Muscle layer of colon (tissue), 2 donors: ENCODE results near the gene CARMIL3.
"Not testable (repeated sequence)": the region's sequence is repeated elsewhere in the genome, so short reads cannot be mapped to it uniquely, and the experiment has no call there.

Experiments
- H3K27ac ChIP-seq: one replicate; pipeline ENCODE4 v1.7.0; 2013; ENCODE audit warnings: low read depth, mild to moderate bottlenecking, low read length, moderate library complexity
- H3K27me3 ChIP-seq, 2 donors: one replicate each; pipeline ENCODE4 v1.7.0; 2013; ENCODE audit warnings: low read length in 2 of 2, mild to moderate bottlenecking in 2 of 2; ENCODE audit not compliant: insufficient read depth in 2 of 2, control insufficient read depth in 1 of 2
- H3K36me3 ChIP-seq: one replicate; pipeline ENCODE4 v1.7.0; 2013; ENCODE audit warnings: mild to moderate bottlenecking, low read length; ENCODE audit not compliant: insufficient read depth
- H3K4me1 ChIP-seq: one replicate; pipeline ENCODE4 v1.7.0; 2013; ENCODE audit warnings: mild to moderate bottlenecking, low read length; ENCODE audit not compliant: insufficient read depth
- H3K4me3 ChIP-seq, 2 donors: one replicate each; pipeline ENCODE4 v1.7.0; 2013; ENCODE audit warnings: low read length in 2 of 2, low read depth in 1 of 2, mild to moderate bottlenecking in 1 of 2, moderate library complexity in 1 of 2
- H3K9ac ChIP-seq: one replicate; pipeline ENCODE4 v1.7.0; 2013; ENCODE audit warnings: low read length
- H3K9me3 ChIP-seq: one replicate; pipeline ENCODE4 v1.7.0; 2013; ENCODE audit warnings: mild to moderate bottlenecking, low read length
- donor health status: abdominal sarcoma.
- donor health status: Adenocarcinoma of cecum.

The CARMIL3 gene

GRCh38 chr14:24020520-24020919 lies 31.3 kb upstream of the CARMIL3 start:
- not testable (repeated sequence) for H3K9ac ChIP-seq, H3K27me3 ChIP-seq

GRCh38 chr14:24024939-24025418 lies 26.8 kb upstream of the CARMIL3 start:
- H3K4me1 ChIP-seq, H3K9me3 ChIP-seq, H3K27me3 ChIP-seq, H3K4me3 ChIP-seq, H3K36me3 ChIP-seq, H3K9ac ChIP-seq, H3K27ac ChIP-seq: not testable (repeated sequence)

More at GRCh38 chr14:24020520-24020919, 31.3 kb upstream of the CARMIL3 start:
- not testable (repeated sequence) for H3K4me3 ChIP-seq, H3K27ac ChIP-seq, H3K4me1 ChIP-seq, H3K36me3 ChIP-seq, H3K9me3 ChIP-seq

- not testable (repeated sequence) for H3K9ac ChIP-seq
These were observed 22.1 kb upstream of the CARMIL3 start for GRCh38 chr14:24029687-24030086.

GRCh38 chr14:24031331-24031730 lies 20.5 kb upstream of the CARMIL3 start:
- H3K4me1 ChIP-seq, H3K27ac ChIP-seq, H3K4me3 ChIP-seq, H3K27me3 ChIP-seq, H3K36me3 ChIP-seq, H3K9ac ChIP-seq, H3K9me3 ChIP-seq: not testable (repeated sequence)

More at GRCh38 chr14:24029687-24030086, 22.1 kb upstream of the CARMIL3 start:
- H3K4me3 ChIP-seq, H3K27ac ChIP-seq, H3K9me3 ChIP-seq, H3K4me1 ChIP-seq, H3K27me3 ChIP-seq, H3K36me3 ChIP-seq: not testable (repeated sequence)

- peaks cover 4% of the 10 kb centered on the region for H3K4me1 ChIP-seq
- no peak overlapping the region for H3K9ac ChIP-seq
- no peaks in the 10 kb centered on the region for H3K36me3 ChIP-seq
- H3K4me3 ChIP-seq: no peak overlapping the region
- H3K27me3 ChIP-seq: no peaks in the 10 kb centered on the region
- no peak overlapping the region for H3K27ac ChIP-seq
- H3K9me3 ChIP-seq: no peaks in the 10 kb centered on the region
These were observed 18.9 kb upstream of the CARMIL3 start for GRCh38 chr14:24032727-24033418.

GRCh38 chr14:24035769-24036168 lies 16.0 kb upstream of the CARMIL3 start:
- H3K4me1 ChIP-seq, H3K36me3 ChIP-seq, H3K27ac ChIP-seq, H3K27me3 ChIP-seq, H3K9ac ChIP-seq, H3K9me3 ChIP-seq: not testable (repeated sequence)
- peak overlapping the region; percentile 73 to 85 for H3K4me3 ChIP-seq

- Histone ChIP-seq H3K36me3 (no peaks in the 10 kb centered on the region), H3K9ac (peak overlapping the region; percentile 47), H3K27ac (peak overlapping the region; percentile 85), H3K4me1 (peaks cover 4% of the 10 kb centered on the region), H3K4me3 (peak overlapping the region; percentile 73 to 85), H3K9me3 (no peaks in the 10 kb centered on the region), H3K27me3 (no peaks in the 10 kb centered on the region)
These were observed 15.4 kb upstream of the CARMIL3 start for GRCh38 chr14:24036169-24036962.

GRCh38 chr14:24036963-24037657 lies 14.7 kb upstream of the CARMIL3 start:
- not testable (repeated sequence) for H3K4me1 ChIP-seq, H3K36me3 ChIP-seq, H3K9me3 ChIP-seq, H3K27me3 ChIP-seq
- peak overlapping the region; percentile 47 for H3K9ac ChIP-seq
- H3K4me3 ChIP-seq: peak overlapping the region; percentile 73 to 85
- peak overlapping the region; percentile 85 for H3K27ac ChIP-seq

- peaks cover 4% of the 10 kb centered on the region for H3K4me1 ChIP-seq
- no peaks in the 10 kb centered on the region for H3K36me3 ChIP-seq
- H3K9ac ChIP-seq: no peak overlapping the region
- no peak overlapping the region for H3K4me3 ChIP-seq
- H3K27me3 ChIP-seq: no peaks in the 10 kb centered on the region
- H3K27ac ChIP-seq: no peak overlapping the region
- no peaks in the 10 kb centered on the region for H3K9me3 ChIP-seq
These were observed 14.2 kb upstream of the CARMIL3 start for GRCh38 chr14:24037658-24038037.

- Histone ChIP-seq H3K36me3 (no peaks in the 10 kb centered on the region), H3K9me3 (no peaks in the 10 kb centered on the region), H3K27me3 (no peaks in the 10 kb centered on the region), H3K27ac (no peak overlapping the region), H3K4me3 (no peak overlapping the region), H3K4me1 (peaks cover 4% of the 10 kb centered on the region), H3K9ac (no peak overlapping the region)
These were observed 13.1 kb upstream of the CARMIL3 start for GRCh38 chr14:24038686-24039085.

- Histone ChIP-seq H3K27ac (no peak overlapping the region), H3K9me3 (no peaks in the 10 kb centered on the region), H3K4me3 (no peak overlapping the region), H3K27me3 (no peaks in the 10 kb centered on the region), H3K36me3 (no peaks in the 10 kb centered on the region), H3K4me1 (peaks cover 4% of the 10 kb centered on the region), H3K9ac (no peak overlapping the region)
These were observed 11.1 kb upstream of the CARMIL3 start for GRCh38 chr14:24040692-24041091.
